ENCODE results near the gene WNT1. TPM values are rescaled to one million over a fixed set of nuclear protein-coding genes. Genes with fewer than 3 reads are reported as not detected.
A peak's percentile ranks its signal among the peaks of the same experiment; 100 is the strongest.

WNT1 gene
- total and polyA plus RNA-seq, 9 donors, result not detected

DNA sequence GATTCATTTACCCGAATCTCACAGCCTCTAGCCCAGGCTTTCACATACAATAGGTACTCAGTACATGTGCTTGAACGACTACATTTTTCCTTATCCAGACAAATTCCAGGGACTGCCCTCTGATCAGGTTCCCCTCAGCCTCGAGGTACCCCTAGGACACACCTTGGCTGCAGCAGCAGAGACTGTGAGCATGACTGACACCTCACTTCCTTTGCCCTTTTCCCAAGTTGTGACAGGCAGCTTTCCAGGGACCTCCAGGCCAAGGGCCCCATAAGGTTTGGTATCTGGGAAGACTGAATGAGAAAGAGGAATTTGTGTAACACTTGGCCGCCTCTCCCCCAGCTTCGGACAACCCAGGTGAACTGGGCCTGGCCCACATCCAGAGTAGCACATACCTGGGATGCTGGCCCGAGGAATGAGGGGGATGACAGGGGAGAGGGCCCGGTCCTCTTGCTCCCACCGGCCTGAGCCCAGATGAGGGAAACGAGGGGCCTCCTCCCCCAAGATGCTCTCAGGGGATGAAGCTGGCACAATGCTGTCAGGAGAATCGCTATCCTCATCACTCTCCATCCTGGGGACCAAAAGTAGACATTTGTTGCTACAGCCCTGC, 50.6 kb downstream of the WNT1 start:
- Histone ChIP-seq H3K9me3 (no peaks in the 10 kb centered on the region), H3K4me1 (ENCODE audit: insufficient read depth) (no peaks in the 10 kb centered on the region), H3K27me3 (no peaks in the 10 kb centered on the region), H3K36me3 (no peaks in the 10 kb centered on the region), H3K27ac (no peak overlapping the region), H3K4me3 (no peak overlapping the region)
- 78 to 80% (median 78%) methylated on average over 10 of the region's 10 CpGs for WGBS, 3 donors
- intact Hi-C loops (cut with DNase I), result no loop called here
- peak in 1 of 5 donors; percentile 20 for DNase-seq
- no peak for TF ChIP-seq CTCF (IDR thresholded peaks at IDR 0.05)
- TF ChIP-seq EP300 (IDR thresholded peaks at IDR 0.05), result no peak

DNA sequence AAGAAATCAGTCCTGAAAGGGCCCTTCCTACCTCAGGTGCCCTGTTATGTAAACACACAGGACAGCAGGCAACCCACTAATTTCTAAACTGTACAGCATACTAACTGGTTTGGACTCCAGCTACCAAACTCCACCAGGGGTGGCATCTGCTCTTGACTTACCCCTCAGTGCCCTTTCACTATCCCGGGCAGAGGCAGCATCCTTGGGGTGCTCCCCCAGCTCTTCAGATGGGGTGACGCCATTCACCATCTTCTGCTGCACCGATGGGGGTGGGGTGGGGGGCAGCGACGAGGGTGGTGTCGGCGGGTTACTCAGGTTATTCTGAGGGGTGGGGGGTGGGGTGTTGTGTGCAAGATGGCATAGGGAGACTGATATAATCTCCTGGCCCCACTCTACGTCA, 52.0 kb downstream of the WNT1 start:
- 87 to 89% (median 89%) methylated on average over 8 of the region's 8 CpGs for WGBS, 3 donors
- Histone ChIP-seq H3K36me3 (no peaks in the 10 kb centered on the region), H3K27me3 (no peaks in the 10 kb centered on the region), H3K9me3 (no peaks in the 10 kb centered on the region), H3K4me3 (no peak overlapping the region), H3K4me1 (ENCODE audit: insufficient read depth) (no peaks in the 10 kb centered on the region), H3K27ac (no peak overlapping the region)
- DNase-seq, result no peak
- TF ChIP-seq POLR2A (IDR thresholded peaks at IDR 0.05) (no peak), CTCF (IDR thresholded peaks at IDR 0.05) (no peak), EP300 (IDR thresholded peaks at IDR 0.05) (no peak)
- intact Hi-C loops (cut with DNase I), result no loop called here

DNA sequence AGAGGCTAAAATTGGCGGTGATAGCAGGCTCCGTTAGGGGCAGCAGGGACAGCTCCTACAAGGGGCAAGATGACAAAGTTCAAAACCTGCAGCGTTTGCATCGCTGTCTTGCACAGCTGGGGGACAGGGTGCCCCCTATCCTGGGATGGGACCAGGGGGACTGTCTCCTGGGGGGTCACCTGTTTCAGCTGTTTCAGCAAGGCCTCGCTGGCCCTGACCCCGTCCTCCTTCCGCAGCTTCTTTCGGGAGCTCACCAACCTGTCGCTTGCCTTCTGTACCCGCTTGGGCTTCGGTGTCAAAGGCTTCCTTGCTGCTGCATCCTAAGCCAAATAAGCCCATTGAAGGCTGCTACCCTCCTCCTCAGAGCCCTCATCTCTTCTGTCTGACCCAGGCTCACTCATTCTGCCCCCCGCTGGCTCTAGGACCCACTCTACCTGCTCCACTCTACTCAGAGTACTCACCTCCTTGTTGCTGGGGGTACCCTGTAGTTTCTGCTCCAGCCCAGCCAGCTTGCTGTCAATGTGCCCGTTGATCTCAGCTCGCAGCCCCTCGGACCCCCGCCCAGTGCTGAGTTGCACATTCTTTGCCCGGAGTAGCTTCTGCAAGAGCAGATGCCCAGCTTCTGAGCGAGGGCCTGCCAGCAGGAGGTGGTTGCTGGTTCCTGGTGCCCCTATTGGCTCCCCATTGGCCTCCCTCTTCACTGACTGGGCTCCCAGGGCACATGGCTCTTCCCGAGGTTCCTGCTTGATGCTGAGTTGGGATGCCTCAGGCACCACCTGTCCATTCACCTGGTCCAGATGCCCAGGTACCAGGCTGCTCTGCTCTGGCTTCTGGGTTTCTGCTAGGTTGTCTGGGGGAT, 52.8 kb downstream of the WNT1 start:
- Histone ChIP-seq H3K4me1 (ENCODE audit: insufficient read depth) (no peaks in the 10 kb centered on the region), H3K4me3 (no peak overlapping the region), H3K9me3 (no peaks in the 10 kb centered on the region), H3K27me3 (no peaks in the 10 kb centered on the region), H3K36me3 (no peaks in the 10 kb centered on the region), H3K27ac (no peak overlapping the region)
- TF ChIP-seq EP300 (IDR thresholded peaks at IDR 0.05) (no peak), CTCF (IDR thresholded peaks at IDR 0.05) (no peak), POLR2A (IDR thresholded peaks at IDR 0.05) (no peak)
- WGBS, 3 donors, result 92 to 96% (median 92%) methylated on average over 19 of the region's 19 CpGs
- peak in 1 of 5 donors; percentile 20 for DNase-seq
- intact Hi-C loops (cut with DNase I), result no loop called here

- no peak for TF ChIP-seq EP300 (IDR thresholded peaks at IDR 0.05)
- Histone ChIP-seq H3K27ac (no peak overlapping the region), H3K36me3 (no peaks in the 10 kb centered on the region), H3K27me3 (no peaks in the 10 kb centered on the region), H3K4me3 (no peak overlapping the region), H3K9me3 (no peaks in the 10 kb centered on the region), H3K4me1 (ENCODE audit: insufficient read depth) (no peaks in the 10 kb centered on the region)
- intact Hi-C loops (cut with DNase I), result no loop called here
- DNase-seq, result peak in 1 of 5 donors; percentile 24
- WGBS, 3 donors, result 75 to 84% (median 80%) methylated on average over 7 to 8 of the region's 8 CpGs
Measured at GRCh38 chr12:49031573-49032161, 53.5 kb downstream of the WNT1 start.

Small RNAs within 50 kb of the gene (small RNA-seq; reads per million reads assigned to genes)
- gene RNU6-940P, result not detected

Other genes with a start within 250 kb of the WNT1 start
- 10 to 100 TPM; 14.8 to 83.3 (median 51.9) TPM for gene ADCY6, start 189.2 kb upstream of the WNT1 start, total RNA-seq
- gene ADCY6, start 189.2 kb upstream of the WNT1 start, polyA plus RNA-seq, result 10 to 100 TPM; 25.4 to 28.1 TPM
- 100 to 1,000 TPM in 3 of 7 donors, 10 to 100 TPM in 4; 24.1 to 162 (median 92.3) TPM for gene CACNB3, start 159.8 kb upstream of the WNT1 start, total RNA-seq
- gene CACNB3, start 159.8 kb upstream of the WNT1 start, polyA plus RNA-seq, result 10 to 100 TPM; 29.5 to 50.5 TPM
- 10 to 100 TPM; 48.0 to 82.2 (median 70.5) TPM for gene DDX23, start 126.2 kb upstream of the WNT1 start, total RNA-seq
- gene DDX23, start 126.2 kb upstream of the WNT1 start, polyA plus RNA-seq, result 100 to 1,000 TPM in 1 of 2 donors, 10 to 100 TPM in 1; 60.0 to 108 TPM
- 1 to 10 TPM in 1 of 7 donors, under 1 TPM in 6; 0.23 to 3.8 (median 0.38) TPM for gene RND1, start 112.5 kb upstream of the WNT1 start, total RNA-seq
- gene RND1, start 112.5 kb upstream of the WNT1 start, polyA plus RNA-seq, result 1 to 10 TPM; 1.2 to 2.1 TPM
- gene FKBP11, start 52.8 kb upstream of the WNT1 start, total RNA-seq, result 10 to 100 TPM in 6 of 7 donors, 1 to 10 TPM in 1; 6.6 to 25.1 (median 14.7) TPM
- 10 to 100 TPM; 15.8 to 40.9 TPM for gene FKBP11, start 52.8 kb upstream of the WNT1 start, polyA plus RNA-seq
- 100 to 1,000 TPM in 4 of 7 donors, 10 to 100 TPM in 3; 25.5 to 123 (median 100) TPM for gene ARF3, start 20.8 kb upstream of the WNT1 start, total RNA-seq
- 100 to 1,000 TPM in 1 of 2 donors, 10 to 100 TPM in 1; 59.0 to 243 TPM for gene ARF3, start 20.8 kb upstream of the WNT1 start, polyA plus RNA-seq
- under 1 TPM in 1 of 7 donors, not detected in 6; 0.24 TPM for gene WNT10B, start 6.6 kb upstream of the WNT1 start, total RNA-seq
- under 1 TPM; 0.19 to 0.97 TPM for gene WNT10B, start 6.6 kb upstream of the WNT1 start, polyA plus RNA-seq
- under 1 TPM in 1 of 7 donors, not detected in 6; 0.05 TPM for gene DDN, start 21.1 kb downstream of the WNT1 start, total RNA-seq
- gene DDN, start 21.1 kb downstream of the WNT1 start, polyA plus RNA-seq, result under 1 TPM; 0.04 to 0.28 TPM
- 10 to 100 TPM; 25.6 to 58.2 (median 35.8) TPM for gene PRKAG1, start 40.5 kb downstream of the WNT1 start, total RNA-seq
- gene PRKAG1, start 40.5 kb downstream of the WNT1 start, polyA plus RNA-seq, result 10 to 100 TPM; 38.3 to 98.5 TPM
- gene KMT2D, start 82.5 kb downstream of the WNT1 start, total RNA-seq, result 10 to 100 TPM; 28.3 to 97.0 (median 79.1) TPM
- gene KMT2D, start 82.5 kb downstream of the WNT1 start, polyA plus RNA-seq, result 10 to 100 TPM; 35.5 to 51.8 TPM
- gene RHEBL1, start 91.7 kb downstream of the WNT1 start, total RNA-seq, result under 1 TPM in 5 of 7 donors, not detected in 2; 0.18 to 0.60 (median 0.34) TPM
- gene RHEBL1, start 91.7 kb downstream of the WNT1 start, polyA plus RNA-seq, result 1 to 10 TPM in 1 of 2 donors, under 1 TPM in 1; 1.00 to 1.2 TPM
- gene DHH, start 116.5 kb downstream of the WNT1 start, total RNA-seq, result 1 to 10 TPM in 1 of 7 donors, under 1 TPM in 6; 0.20 to 1.1 (median 0.45) TPM
- gene DHH, start 116.5 kb downstream of the WNT1 start, polyA plus RNA-seq, result 1 to 10 TPM; 1.0 to 1.4 TPM
- 10 to 100 TPM; 66.3 to 95.8 (median 69.5) TPM for gene LMBR1L, start 132.5 kb downstream of the WNT1 start, total RNA-seq
- gene LMBR1L, start 132.5 kb downstream of the WNT1 start, polyA plus RNA-seq, result 10 to 100 TPM; 63.8 to 65.7 TPM
- gene TUBA1B, start 153.1 kb downstream of the WNT1 start, total RNA-seq, result 100 to 1,000 TPM; 326 to 647 (median 340) TPM
- gene TUBA1B, start 153.1 kb downstream of the WNT1 start, polyA plus RNA-seq, result 100 to 1,000 TPM; 281 to 705 TPM
- 100 to 1,000 TPM; 140 to 247 (median 184) TPM for gene TUBA1A, start 210.8 kb downstream of the WNT1 start, total RNA-seq
- gene TUBA1A, start 210.8 kb downstream of the WNT1 start, polyA plus RNA-seq, result 100 to 1,000 TPM; 214 to 535 TPM

Measured in ovary (tissue), 9 donors.